ENCODE measurements around the gene STUM. TPM values are rescaled to one million over a fixed set of nuclear protein-coding genes. Genes with fewer than 3 reads are reported as not detected.
A peak's percentile ranks its signal among the peaks of the same experiment; 100 is the strongest.

Gene STUM
- total RNA-seq, 4 donors from 2014 or later = 0.92 to 1.9 (median 1.0) TPM

DNA sequence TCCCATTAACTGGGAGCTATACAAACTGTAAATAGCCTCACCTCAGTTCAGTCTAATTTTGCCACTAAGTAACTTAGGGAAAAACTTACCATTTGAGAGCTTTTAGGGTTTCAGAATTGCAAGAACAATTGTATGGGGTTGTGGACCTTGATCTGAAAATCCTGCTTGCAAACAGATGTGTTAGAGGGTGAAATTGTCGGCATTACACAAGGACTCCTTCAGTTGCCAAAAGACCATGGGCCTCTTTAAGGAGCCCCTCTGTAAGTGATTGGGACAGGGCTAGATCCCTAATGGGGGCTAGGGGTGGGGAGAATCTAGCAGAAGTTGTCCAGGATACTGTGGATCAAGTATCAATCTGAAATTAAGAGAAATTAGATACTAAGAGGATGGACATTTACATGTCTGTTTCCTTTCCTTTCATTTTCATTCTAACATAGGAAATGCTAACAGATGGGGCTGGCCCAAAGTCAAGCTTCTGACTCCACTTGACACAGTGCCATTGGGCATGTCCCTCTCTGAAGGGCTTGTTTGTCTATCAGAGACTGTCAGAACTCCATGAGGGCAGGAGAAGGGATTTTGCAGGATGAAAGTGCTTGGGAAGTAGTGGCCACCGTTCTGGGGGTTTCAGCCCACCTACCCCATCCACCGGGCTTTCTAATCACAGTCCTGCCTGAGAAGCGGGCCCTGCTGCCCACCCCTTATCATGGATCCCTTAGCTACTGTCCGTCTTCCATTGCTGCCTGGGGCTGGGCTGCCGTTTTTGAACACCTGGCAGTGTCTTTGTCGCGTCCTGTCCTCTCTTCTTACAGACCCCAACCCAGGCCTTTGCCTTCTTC is 54.7 kb downstream of the STUM start:
- DNase-seq = peak; percentile 39 to 65

DNA sequence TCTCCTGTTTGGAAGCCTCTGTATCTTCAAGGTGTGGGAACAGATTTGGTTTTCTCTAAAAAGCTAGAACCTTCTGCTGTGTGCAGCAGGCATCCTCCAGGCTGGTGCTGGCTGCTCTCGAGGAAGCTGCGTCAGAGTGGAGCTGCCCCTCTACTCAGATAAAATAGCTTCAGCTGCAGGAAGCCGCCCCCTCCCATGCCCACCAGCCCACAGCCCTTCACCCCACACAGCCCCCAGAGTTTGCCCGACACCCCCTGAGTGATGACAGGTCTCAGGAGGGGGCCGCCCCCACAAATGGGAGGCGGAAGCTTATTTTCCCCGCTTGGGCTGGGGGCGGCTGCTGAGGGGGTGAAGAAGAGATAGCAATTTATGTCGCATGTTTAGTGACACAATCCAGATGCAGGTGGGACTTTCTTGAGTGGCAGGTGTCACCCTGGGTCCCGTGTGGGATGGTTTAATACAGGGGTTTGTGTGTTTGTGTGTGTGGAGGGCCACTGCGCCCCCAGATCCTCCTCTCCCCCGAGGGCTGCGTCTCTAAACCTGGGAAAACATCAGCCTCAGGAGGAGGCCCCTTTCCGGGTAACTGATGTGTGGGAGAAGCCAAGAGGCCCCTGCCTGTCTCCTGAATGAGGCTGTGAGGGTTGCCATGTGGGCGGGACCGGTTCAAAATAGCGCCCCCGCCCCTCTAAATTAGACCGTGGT is 55.4 kb downstream of the STUM start:
- ATAC-seq (no peak), DNase-seq (no peak)
- Histone ChIP-seq H3K27me3 (no peaks in the 10 kb centered on the region), H3K4me3 (no peak overlapping the region), H3K9me3 (no peaks in the 10 kb centered on the region), H3K4me1 (peaks cover 6 to 7% of the 10 kb centered on the region in 2 donors), H3K27ac (peak overlapping the region; percentile 62 to 73 (median 70)), H3K36me3 (no peaks in the 10 kb centered on the region)
- TF ChIP-seq POLR2A (IDR thresholded peaks at IDR 0.05) = no peak
- TF ChIP-seq, protein P1, sequence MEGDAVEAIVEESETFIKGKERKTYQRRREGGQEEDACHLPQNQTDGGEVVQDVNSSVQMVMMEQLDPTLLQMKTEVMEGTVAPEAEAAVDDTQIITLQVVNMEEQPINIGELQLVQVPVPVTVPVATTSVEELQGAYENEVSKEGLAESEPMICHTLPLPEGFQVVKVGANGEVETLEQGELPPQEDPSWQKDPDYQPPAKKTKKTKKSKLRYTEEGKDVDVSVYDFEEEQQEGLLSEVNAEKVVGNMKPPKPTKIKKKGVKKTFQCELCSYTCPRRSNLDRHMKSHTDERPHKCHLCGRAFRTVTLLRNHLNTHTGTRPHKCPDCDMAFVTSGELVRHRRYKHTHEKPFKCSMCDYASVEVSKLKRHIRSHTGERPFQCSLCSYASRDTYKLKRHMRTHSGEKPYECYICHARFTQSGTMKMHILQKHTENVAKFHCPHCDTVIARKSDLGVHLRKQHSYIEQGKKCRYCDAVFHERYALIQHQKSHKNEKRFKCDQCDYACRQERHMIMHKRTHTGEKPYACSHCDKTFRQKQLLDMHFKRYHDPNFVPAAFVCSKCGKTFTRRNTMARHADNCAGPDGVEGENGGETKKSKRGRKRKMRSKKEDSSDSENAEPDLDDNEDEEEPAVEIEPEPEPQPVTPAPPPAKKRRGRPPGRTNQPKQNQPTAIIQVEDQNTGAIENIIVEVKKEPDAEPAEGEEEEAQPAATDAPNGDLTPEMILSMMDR (IDR thresholded peaks at IDR 0.05 in 4 of 5, conservative IDR thresholded peaks at IDR 0.05 in 1 of 5) = no peak
- in situ Hi-C loops (cut with MboI; ENCODE audit: low sequenced_read_pairs in 4 of 4) = loop anchor here in 1 of 4 donors (25.0 kb wide), 1 partner anchor 833 kb away; no protein-coding TSS in a partner anchor
- intact Hi-C loops (cut with DNase I; ENCODE audit: low total_unique reads) = no loop called here

More for the DNA sequence above, 54.7 kb downstream of the STUM start:
- no peaks in the 10 kb centered on the region for H3K9me3 ChIP-seq
- no peaks in the 10 kb centered on the region for H3K27me3 ChIP-seq
- peak overlapping the region; percentile 62 to 73 (median 70) for H3K27ac ChIP-seq
- peak; percentile 41 to 51 for ATAC-seq
- H3K4me3 ChIP-seq = peak overlapping the region in 1 of 4 donors; percentile 17
- in situ Hi-C loops (cut with MboI; ENCODE audit: low sequenced_read_pairs in 4 of 4) = loop anchor here in 1 of 4 donors (25.0 kb wide), 1 partner anchor 834 kb away; no protein-coding TSS in a partner anchor
- H3K36me3 ChIP-seq = no peaks in the 10 kb centered on the region
- intact Hi-C loops (cut with DNase I; ENCODE audit: low total_unique reads) = no loop called here
- TF ChIP-seq, protein P1 (IDR thresholded peaks at IDR 0.05 in 4 of 5, conservative IDR thresholded peaks at IDR 0.05 in 1 of 5) = no peak
- TF ChIP-seq POLR2A (IDR thresholded peaks at IDR 0.05) = no peak
- peaks cover 6 to 7% of the 10 kb centered on the region in 2 donors for H3K4me1 ChIP-seq

DNA sequence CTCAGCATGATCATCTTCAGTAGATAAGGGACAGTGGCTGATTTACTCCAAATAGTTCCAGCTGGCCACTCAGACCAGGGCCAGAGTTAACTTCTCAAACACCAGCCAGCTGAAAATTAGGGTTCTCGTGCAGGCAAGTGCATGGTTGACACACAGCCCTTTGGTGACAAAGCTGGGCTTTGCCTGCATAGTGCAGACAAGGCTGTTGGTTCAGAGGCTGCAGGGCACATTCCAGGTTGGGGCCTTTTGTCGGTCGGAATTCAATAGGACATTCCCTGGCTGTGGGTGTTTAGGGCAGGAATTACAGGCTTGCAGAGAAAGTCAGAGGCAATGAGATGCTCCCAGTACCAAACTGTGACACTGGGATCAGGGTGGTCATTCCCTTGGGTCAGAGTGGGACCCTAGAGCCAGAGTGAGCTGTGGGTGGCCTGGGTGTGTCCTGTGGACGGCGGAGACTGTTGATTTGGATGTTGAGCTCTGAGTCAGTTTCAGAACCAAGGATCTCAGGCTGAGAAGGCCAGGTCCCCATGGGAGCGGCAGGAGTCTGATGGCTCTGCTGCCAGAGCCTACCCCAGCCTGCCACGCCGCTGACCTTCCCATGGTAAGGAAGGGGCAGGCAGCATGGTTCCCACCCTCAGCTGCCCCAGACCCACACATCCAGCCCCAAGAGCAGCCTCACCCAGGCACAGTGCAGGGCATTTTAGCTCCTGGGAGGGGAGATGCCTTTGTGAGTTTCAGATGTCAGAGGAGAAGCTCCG is 56.2 kb downstream of the STUM start:
- DNase-seq (no peak), ATAC-seq (no peak)
- TF ChIP-seq POLR2A (IDR thresholded peaks at IDR 0.05) = no peak
- TF ChIP-seq, protein P1 (IDR thresholded peaks at IDR 0.05 in 4 of 5, conservative IDR thresholded peaks at IDR 0.05 in 1 of 5) = no peak

DNA sequence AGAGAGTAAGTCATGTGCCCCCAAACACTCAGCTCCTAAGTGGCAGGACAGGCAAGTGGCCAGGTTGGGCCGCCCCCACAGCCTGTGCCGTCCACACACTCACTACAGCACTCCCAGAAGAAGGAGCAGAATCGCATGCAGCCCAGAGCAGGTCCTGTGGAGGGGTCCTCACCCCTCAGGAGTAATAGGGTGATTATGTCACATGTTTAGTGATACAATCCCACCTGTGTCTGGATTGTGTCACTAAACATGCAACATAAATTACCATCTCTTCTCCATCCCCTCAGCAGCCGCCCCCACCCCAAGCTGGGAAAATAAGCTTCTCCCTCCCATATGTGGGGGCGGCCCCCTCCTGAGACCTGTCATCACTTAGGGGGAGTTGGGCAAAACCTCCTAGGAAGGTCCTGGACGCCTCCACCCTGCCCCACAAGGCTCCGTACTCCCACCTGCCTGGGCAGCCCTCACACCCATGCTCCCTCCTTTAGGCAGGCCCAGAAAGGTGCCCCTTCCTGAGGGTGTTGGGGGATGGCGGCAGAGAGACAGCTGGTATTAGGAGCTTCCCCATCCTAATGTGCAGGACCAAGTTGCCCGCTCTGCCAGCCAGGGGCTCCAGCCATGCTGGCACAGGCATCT is 56.9 kb downstream of the STUM start:
- Histone ChIP-seq H3K36me3 (no peaks in the 10 kb centered on the region), H3K4me1 (peaks cover 6 to 7% of the 10 kb centered on the region in 2 donors), H3K9me3 (no peaks in the 10 kb centered on the region), H3K4me3 (no peak overlapping the region), H3K27ac (no peak overlapping the region), H3K27me3 (peaks cover 0 to 6% (median 0%) of the 10 kb centered on the region in 3 donors)
- in situ Hi-C loops (cut with MboI; ENCODE audit: low sequenced_read_pairs in 4 of 4) (loop anchor here in 1 of 4 donors (25.0 kb wide), 1 partner anchor 832 kb away; no protein-coding TSS in a partner anchor), intact Hi-C loops (cut with DNase I; ENCODE audit: low total_unique reads) (loop anchor here (5.0 kb wide), 1 partner anchor 183 kb away; no protein-coding TSS in a partner anchor)
- DNase-seq (no peak), ATAC-seq (no peak)
- TF ChIP-seq, protein P1 (IDR thresholded peaks at IDR 0.05 in 4 of 5, conservative IDR thresholded peaks at IDR 0.05 in 1 of 5) = no peak
- no peak for TF ChIP-seq POLR2A (IDR thresholded peaks at IDR 0.05)

More for the DNA sequence above, 56.2 kb downstream of the STUM start:
- Histone ChIP-seq H3K27me3 (peaks cover 0 to 6% (median 0%) of the 10 kb centered on the region in 3 donors), H3K4me3 (no peak overlapping the region), H3K9me3 (no peaks in the 10 kb centered on the region), H3K36me3 (no peaks in the 10 kb centered on the region), H3K27ac (no peak overlapping the region), H3K4me1 (peaks cover 6 to 7% of the 10 kb centered on the region in 2 donors)
- intact Hi-C loops (cut with DNase I; ENCODE audit: low total_unique reads) (loop anchor here (5.0 kb wide), 1 partner anchor 182 kb away; no protein-coding TSS in a partner anchor), in situ Hi-C loops (cut with MboI; ENCODE audit: low sequenced_read_pairs in 4 of 4) (loop anchor here in 1 of 4 donors (25.0 kb wide), 1 partner anchor 833 kb away; no protein-coding TSS in a partner anchor)

All from gastrocnemius medialis (tissue), 4 donors.